ENCODE results near the gene EFL1. TPM values are rescaled to one million over a fixed set of nuclear protein-coding genes. Genes with fewer than 3 reads are reported as not detected.

The EFL1 gene
- total RNA-seq, 1 donor from 2014 or later: 13.8 TPM

DNA sequence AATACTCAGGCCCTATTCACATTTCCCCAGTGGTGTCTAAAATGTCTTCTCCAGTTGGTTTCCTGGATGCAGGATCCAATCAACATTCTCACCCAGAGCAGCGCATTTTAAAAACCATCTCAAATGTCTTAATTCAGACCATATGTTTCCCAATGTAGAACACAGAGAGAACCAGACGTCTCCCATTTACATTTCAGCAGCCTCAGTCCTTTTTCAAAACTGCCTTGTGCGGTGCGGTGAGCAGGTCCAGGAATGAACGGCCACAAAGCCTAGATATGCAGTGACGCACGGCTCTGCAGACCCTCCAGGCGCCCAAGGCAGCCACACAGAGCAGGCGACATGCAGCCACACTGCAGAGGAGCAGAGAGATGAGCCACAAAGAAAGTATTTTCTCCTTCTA lies 150.6 kb downstream of the EFL1 start:
- Histone ChIP-seq H3K27me3 (no peaks in the 10 kb centered on the region), H3K4me1 (no peaks in the 10 kb centered on the region), H3K27ac (no peak overlapping the region), H3K36me3 (no peaks in the 10 kb centered on the region), H3K9me3 (no peaks in the 10 kb centered on the region), H3K4me3 (no peak overlapping the region)
- TF ChIP-seq, protein P1, sequence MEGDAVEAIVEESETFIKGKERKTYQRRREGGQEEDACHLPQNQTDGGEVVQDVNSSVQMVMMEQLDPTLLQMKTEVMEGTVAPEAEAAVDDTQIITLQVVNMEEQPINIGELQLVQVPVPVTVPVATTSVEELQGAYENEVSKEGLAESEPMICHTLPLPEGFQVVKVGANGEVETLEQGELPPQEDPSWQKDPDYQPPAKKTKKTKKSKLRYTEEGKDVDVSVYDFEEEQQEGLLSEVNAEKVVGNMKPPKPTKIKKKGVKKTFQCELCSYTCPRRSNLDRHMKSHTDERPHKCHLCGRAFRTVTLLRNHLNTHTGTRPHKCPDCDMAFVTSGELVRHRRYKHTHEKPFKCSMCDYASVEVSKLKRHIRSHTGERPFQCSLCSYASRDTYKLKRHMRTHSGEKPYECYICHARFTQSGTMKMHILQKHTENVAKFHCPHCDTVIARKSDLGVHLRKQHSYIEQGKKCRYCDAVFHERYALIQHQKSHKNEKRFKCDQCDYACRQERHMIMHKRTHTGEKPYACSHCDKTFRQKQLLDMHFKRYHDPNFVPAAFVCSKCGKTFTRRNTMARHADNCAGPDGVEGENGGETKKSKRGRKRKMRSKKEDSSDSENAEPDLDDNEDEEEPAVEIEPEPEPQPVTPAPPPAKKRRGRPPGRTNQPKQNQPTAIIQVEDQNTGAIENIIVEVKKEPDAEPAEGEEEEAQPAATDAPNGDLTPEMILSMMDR (IDR thresholded peaks at IDR 0.05): no peak
- intact Hi-C loops (cut with DNase I): no loop called here
- DNase-seq (no peak), ATAC-seq (no peak)

DNA sequence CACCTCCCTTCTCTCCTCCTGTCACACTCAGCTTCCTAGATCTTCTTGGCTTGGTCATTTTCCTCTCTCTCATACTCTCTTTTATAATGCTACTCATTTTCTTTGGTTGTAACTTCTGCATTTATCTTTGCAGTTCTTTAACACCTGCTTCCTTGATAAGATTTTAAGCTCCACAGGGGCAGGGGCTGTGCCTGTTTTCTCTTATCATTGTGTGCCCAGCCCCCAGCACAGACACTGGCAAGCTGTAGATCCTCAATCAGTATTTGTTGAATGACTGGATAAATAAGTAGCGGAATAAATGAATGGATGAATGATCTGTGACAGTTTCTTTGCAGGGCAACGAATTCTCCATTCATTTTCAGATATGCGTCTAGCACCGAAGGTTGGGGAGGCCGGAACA lies 152.4 kb downstream of the EFL1 start:
- no peaks in the 10 kb centered on the region for H3K4me1 ChIP-seq
- intact Hi-C loops (cut with DNase I): no loop called here
- no peak overlapping the region for H3K27ac ChIP-seq
- H3K36me3 ChIP-seq: no peaks in the 10 kb centered on the region
- ATAC-seq: no peak
- no peak for DNase-seq
- TF ChIP-seq, protein P1 (IDR thresholded peaks at IDR 0.05): no peak
- H3K4me3 ChIP-seq: no peak overlapping the region
- H3K27me3 ChIP-seq: no peaks in the 10 kb centered on the region
- no peaks in the 10 kb centered on the region for H3K9me3 ChIP-seq

DNA sequence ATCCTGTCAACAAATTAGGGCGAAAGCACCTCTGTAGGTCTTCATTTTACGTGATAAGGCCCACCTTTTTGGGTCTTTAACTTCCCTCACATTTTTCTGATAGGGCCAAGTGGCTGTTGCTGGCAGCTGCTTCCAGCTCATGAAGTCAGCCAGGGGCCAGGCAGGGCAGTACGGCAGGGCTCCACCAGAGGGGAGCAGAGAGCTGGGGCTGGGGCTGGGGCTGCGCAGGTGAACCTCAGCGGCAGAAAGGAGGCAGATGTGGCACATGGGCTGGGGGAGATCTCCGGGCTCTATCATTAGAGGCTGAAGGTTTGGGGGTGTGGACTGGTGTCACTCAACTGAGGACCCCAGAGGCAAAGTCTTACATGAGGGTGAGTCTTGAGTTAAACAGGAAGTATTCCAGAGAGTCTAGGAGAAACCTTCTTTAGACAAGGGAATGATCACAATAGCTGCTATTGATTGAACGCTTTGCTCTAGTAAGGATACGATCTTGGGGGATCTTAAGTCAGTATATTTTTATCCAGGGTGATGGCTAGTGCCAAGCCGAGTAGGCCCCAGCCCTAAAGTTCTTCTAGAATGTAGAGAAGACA lies 153.9 kb downstream of the EFL1 start:
- Histone ChIP-seq H3K4me3 (no peak overlapping the region), H3K27ac (no peak overlapping the region), H3K9me3 (no peaks in the 10 kb centered on the region), H3K27me3 (no peaks in the 10 kb centered on the region), H3K4me1 (no peaks in the 10 kb centered on the region), H3K36me3 (no peaks in the 10 kb centered on the region)
- peak; percentile 92 for ATAC-seq
- peak; percentile 82 for DNase-seq
- intact Hi-C loops (cut with DNase I): no loop called here
- TF ChIP-seq, protein P1 (IDR thresholded peaks at IDR 0.05): peak; percentile 78

DNA sequence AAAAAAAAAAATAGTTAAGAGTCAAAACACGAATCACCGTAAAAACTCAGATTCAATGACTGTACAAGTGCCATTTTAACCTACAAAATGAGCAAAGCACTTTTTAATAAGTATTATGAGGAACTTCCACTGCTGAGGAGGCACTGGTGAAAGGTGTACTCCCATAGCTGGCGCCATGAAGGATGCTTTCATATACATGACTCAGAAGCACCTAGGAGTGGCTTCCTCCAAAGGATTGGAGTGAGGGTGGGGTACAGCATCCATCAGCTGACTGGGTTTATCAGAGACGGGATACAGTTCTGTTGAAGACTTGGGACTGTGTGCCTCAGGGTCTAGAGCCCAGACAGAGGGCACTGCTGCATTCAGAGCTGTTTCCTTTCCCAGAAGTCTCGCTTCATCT lies 155.9 kb downstream of the EFL1 start:
- ATAC-seq: no peak
- H3K9me3 ChIP-seq: no peaks in the 10 kb centered on the region
- no peak overlapping the region for H3K27ac ChIP-seq
- no peaks in the 10 kb centered on the region for H3K27me3 ChIP-seq
- no peak overlapping the region for H3K4me3 ChIP-seq
- H3K4me1 ChIP-seq: no peaks in the 10 kb centered on the region
- H3K36me3 ChIP-seq: no peaks in the 10 kb centered on the region
- TF ChIP-seq, protein P1 (IDR thresholded peaks at IDR 0.05): no peak
- DNase-seq: no peak
- intact Hi-C loops (cut with DNase I): no loop called here

DNA sequence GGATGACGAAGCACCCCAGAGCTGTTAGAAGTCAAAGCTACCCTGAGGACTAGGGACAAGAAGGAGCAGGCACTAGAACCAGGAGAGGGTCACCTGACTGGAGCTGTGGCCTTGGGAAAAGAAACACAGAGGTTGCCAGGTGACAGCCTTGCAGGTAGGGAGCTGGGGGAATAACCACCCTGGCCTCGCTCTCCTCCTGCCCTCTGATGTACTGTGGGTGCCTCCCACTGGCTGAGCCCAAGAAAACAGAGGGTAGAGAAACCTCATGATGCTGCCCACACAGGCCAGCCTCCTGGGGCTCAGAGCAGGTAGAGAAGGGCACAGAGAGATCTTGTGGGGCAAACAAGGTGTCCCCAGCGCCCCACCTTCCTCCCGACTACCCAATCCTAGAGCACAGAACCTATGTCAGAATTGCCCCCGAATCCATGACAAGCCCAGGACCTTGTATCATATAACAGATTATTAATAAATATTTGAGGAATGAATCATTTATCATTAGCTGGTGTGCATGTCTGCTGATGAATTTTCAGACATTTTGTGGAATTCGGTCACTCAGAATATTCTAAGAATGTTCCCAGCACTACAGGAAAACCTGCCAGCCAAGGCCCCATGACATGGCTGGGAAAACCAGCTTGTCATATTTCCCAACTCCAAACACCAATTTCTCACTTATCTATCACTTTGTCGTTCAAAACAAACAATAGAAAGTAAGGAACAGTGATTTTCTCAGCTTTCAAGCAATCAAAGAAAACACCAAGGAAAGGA lies 156.9 kb downstream of the EFL1 start:
- no peaks in the 10 kb centered on the region for H3K9me3 ChIP-seq
- intact Hi-C loops (cut with DNase I): no loop called here
- H3K27me3 ChIP-seq: no peaks in the 10 kb centered on the region
- no peak overlapping the region for H3K4me3 ChIP-seq
- no peak overlapping the region for H3K27ac ChIP-seq
- DNase-seq (no peak), ATAC-seq (peak; percentile 36)
- no peaks in the 10 kb centered on the region for H3K36me3 ChIP-seq
- TF ChIP-seq, protein P1 (IDR thresholded peaks at IDR 0.05): no peak
- no peaks in the 10 kb centered on the region for H3K4me1 ChIP-seq
